ENCODE measurements around the gene POLK. TPM values are rescaled to one million over a fixed set of nuclear protein-coding genes. Genes with fewer than 3 reads are reported as not detected.

POLK gene
- 20.0 and 29.7 TPM in 2 replicates for total RNA-seq

GRCh38 chr5:75511435-75512382 is at the start of gene POLK, which contains the start of gene CERT1:
TSS of gene POLK (plus strand) at chr5:75511891.
TSS of gene CERT1 (minus strand) at chr5:75511629. CDS start at chr5:75511207, 422 bp downstream.

GRCh38 chr5:75611311-75612225 is 99.9 kb downstream of the POLK start, which contains the start of gene ANKDD1B:
TSS of gene ANKDD1B (plus strand) at chr5:75611453. CDS start at chr5:75611635, 182 bp downstream.

Other genes with a start within 250 kb of the POLK start
- gene HMGCR, start 174.7 kb upstream of the POLK start, total RNA-seq, result 43.9 and 50.2 TPM in 2 replicates
- 10.2 and 17.1 TPM in 2 replicates for gene CERT1, start 262 bp upstream of the POLK start, total RNA-seq
- gene ANKDD1B, start 99.6 kb downstream of the POLK start, total RNA-seq, result 0.09 and 0.47 TPM in 2 replicates
- 5.1 and 7.6 TPM in 2 replicates for gene POC5, start 205.5 kb downstream of the POLK start, total RNA-seq